Psoas muscle (tissue), 8 donors: Measurements from ENCODE around the gene NPL. TPM values are rescaled to one million over a fixed set of nuclear protein-coding genes. Genes with fewer than 3 reads are reported as not detected.

Source experiments
- ATAC-seq, 4 donors: fragments of 200-7000 bp; cut with Tn5 transposase; one replicate each; pipeline ENCODE4 v1.9.1; 2020; ENCODE audit warnings: moderate library complexity in 3 of 4, mild to moderate bottlenecking in 2 of 4
- DNase-seq, 2 donors: peaks; one replicate each; pipeline ENCODE4 v3.0.0-alpha.2; 2020
- H3K27ac ChIP-seq: fragments of 200-600 bp; one replicate; pipeline ENCODE4 v1.8.0; 2022
- H3K27me3 ChIP-seq, 3 donors: fragments of 200-600 bp in 1 of 3; one replicate each; pipeline versions ENCODE4 v1.6.1 to v1.8.0; 2013 to 2022; ENCODE audit warnings: low read length in 2 of 3, mild to moderate bottlenecking in 2 of 3, moderate library complexity in 1 of 3; ENCODE audit not compliant: insufficient read depth in 3 of 3
- H3K36me3 ChIP-seq, 2 donors: fragments of 200-600 bp in 1 of 2; one replicate each; pipeline versions ENCODE4 v1.6.1 to v1.8.0; 2013 to 2022; ENCODE audit warnings: low read depth in 1 of 2, mild to moderate bottlenecking in 1 of 2, moderate library complexity in 1 of 2; ENCODE audit not compliant: insufficient read depth in 1 of 2
- H3K4me1 ChIP-seq: fragments of 200-600 bp; one replicate; pipeline ENCODE4 v1.8.0; 2022
- H3K4me3 ChIP-seq: fragments of 200-600 bp; one replicate; pipeline ENCODE4 v1.8.0; 2022; ENCODE audit warnings: mild to moderate bottlenecking
- H3K9me3 ChIP-seq: fragments of 200-600 bp; one replicate; pipeline ENCODE4 v1.8.0; 2022
- WGBS, 3 donors: extraction: QIAGEN DNeasy Blood & Tissue Kit; methylation state at CpG; one replicate each; pipeline versions ENCODE4 v1.1.6 to v1.1.7; 2013; 5-methylcytosine and 5-hydroxymethylcytosine counted together
- intact Hi-C, 2 donors: fragments of 100-400 bp; cut with DNase I; formaldehyde crosslinking; loops; one replicate each; pipeline versions ENCODE4 v1.11.0 to v1.14.2; 2022
- polyA plus RNA-seq, 3 donors: library from polyadenylated mRNA; stranded (reverse); fragments of 200-250 nt; gene quantifications; one replicate each; pipeline ENCODE4 v1.2.3, GENCODE V29; 2013
- total RNA-seq, 4 donors: library from RNA; stranded (reverse); fragmentation: NEBNext Ultra II Directional in 2 of 4; extraction: Animal tissue kit (Norgen Biotek cat#: 25700) in 2 of 4; gene quantifications; one replicate each; pipeline versions ENCODE4 v1.2.1 to v1.2.4, GENCODE V29; 2021 to 2023
- TF ChIP-seq, protein P1 (sequence below): fragments of 200-600 bp; IDR thresholded peaks from one replicate; pipeline ENCODE4 v1.8.0; 2022; ENCODE audit warnings: antibody characterized with exemption
- donor health status: healthy with polysubstance abuse.
- donor health status: DM: no; HTN: no; CAD: no; lungs with moderate emphysema.
- donor health status: Bipolar disorder and iron deficiency.
- donor health status: healthy.
- donor health status: DM: yes; HTN: yes; CAD: no.
- donor health status: DM: no; HTN: no; CAD: no.
- donor health status: DM: no; HTN: no; CAD: no.
- donor health status: DM: yes; HTN: yes; CAD: no.

The NPL gene
- total and polyA plus RNA-seq, 7 donors, result 2.2 to 6.7 (median 4.3) TPM

DNA sequence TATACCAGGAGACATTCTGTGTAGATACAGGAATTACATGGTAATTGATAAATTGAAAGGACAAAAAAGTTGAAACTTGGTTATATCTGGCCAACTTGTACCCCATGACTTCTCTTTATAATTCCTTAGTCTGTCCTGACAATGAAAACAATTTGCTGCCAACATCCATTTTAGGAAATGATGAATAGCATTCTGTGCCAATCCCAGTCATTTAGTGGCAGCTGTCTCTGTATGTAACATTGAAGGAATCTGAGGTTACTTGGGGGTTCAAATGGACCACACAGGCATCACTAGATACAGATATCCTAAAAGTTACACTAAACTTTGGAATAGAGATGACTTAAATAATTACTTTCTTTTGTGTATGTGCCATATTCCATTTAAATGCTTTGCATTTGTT is 87.8 kb downstream of the NPL start:
- Histone ChIP-seq H3K9me3 (no peaks in the 10 kb centered on the region), H3K27me3 (no peaks in the 10 kb centered on the region), H3K4me1 (no peaks in the 10 kb centered on the region), H3K36me3 (peaks cover 21 to 100% of the 10 kb centered on the region in 2 donors), H3K4me3 (no peak overlapping the region), H3K27ac (no peak overlapping the region)
- intact Hi-C loops, result loop anchor here in 1 of 2 donors (10.0 kb wide), 1 partner anchor 657 kb away; no protein-coding TSS in a partner anchor
- ATAC-seq (no peak), DNase-seq (no peak)
- TF ChIP-seq, protein P1, sequence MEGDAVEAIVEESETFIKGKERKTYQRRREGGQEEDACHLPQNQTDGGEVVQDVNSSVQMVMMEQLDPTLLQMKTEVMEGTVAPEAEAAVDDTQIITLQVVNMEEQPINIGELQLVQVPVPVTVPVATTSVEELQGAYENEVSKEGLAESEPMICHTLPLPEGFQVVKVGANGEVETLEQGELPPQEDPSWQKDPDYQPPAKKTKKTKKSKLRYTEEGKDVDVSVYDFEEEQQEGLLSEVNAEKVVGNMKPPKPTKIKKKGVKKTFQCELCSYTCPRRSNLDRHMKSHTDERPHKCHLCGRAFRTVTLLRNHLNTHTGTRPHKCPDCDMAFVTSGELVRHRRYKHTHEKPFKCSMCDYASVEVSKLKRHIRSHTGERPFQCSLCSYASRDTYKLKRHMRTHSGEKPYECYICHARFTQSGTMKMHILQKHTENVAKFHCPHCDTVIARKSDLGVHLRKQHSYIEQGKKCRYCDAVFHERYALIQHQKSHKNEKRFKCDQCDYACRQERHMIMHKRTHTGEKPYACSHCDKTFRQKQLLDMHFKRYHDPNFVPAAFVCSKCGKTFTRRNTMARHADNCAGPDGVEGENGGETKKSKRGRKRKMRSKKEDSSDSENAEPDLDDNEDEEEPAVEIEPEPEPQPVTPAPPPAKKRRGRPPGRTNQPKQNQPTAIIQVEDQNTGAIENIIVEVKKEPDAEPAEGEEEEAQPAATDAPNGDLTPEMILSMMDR, result no peak

DNA sequence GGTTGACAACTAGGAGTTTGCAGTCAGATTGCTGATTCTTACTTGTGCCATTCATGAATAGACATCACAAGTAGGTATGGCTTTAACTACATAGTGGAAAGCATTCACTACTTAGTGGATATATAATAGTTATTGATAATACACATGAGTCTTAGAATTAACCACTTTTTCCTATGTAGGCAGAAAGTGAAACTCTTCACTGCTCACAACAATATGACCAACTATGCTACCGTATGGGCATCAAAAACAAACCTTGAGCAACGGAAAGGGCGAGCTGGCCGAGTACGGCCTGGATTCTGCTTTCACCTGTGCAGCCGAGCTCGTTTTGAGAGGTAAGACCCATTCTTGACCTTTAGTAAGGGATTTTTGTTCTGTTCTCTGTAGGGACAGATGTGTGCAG is 88.3 kb downstream of the NPL start:
- ATAC-seq (no peak), DNase-seq (no peak)
- no peak overlapping the region for H3K27ac ChIP-seq
- intact Hi-C loops, result loop anchor here in 1 of 2 donors (10.0 kb wide), 1 partner anchor 657 kb away; no protein-coding TSS in a partner anchor
- no peaks in the 10 kb centered on the region for H3K9me3 ChIP-seq
- no peaks in the 10 kb centered on the region for H3K4me1 ChIP-seq
- H3K27me3 ChIP-seq, result no peaks in the 10 kb centered on the region
- WGBS, 3 donors, result 94 to 96% (median 94%) methylated on average over 7 of the region's 7 CpGs
- H3K36me3 ChIP-seq, result peaks cover 21 to 100% of the 10 kb centered on the region in 2 donors
- TF ChIP-seq, protein P1, result no peak
- H3K4me3 ChIP-seq, result no peak overlapping the region

Other genes with a start within 250 kb of the NPL start
- 1 to 10 TPM; 1.5 to 4.4 (median 2.1) TPM for gene RNASEL, start 200.5 kb upstream of the NPL start, total RNA-seq
- 1 to 10 TPM in 1 of 3 donors, under 1 TPM in 2; 0.61 to 3.4 (median 0.82) TPM for gene RNASEL, start 200.5 kb upstream of the NPL start, polyA plus RNA-seq
- gene RGS16, start 185.4 kb upstream of the NPL start, total RNA-seq, result 10 to 100 TPM in 2 of 4 donors, 1 to 10 TPM in 2; 1.2 to 17.5 (median 6.9) TPM
- 10 to 100 TPM in 1 of 3 donors, under 1 TPM in 2; 0.72 to 22.5 (median 0.86) TPM for gene RGS16, start 185.4 kb upstream of the NPL start, polyA plus RNA-seq
- gene RGS8, start 105.2 kb upstream of the NPL start, total RNA-seq, result not detected
- gene RGS8, start 105.2 kb upstream of the NPL start, polyA plus RNA-seq, result under 1 TPM in 2 of 3 donors, not detected in 1; under 0.01 to 0.01 TPM
- gene DHX9, start 49.6 kb downstream of the NPL start, total RNA-seq, result 10 to 100 TPM; 55.9 to 58.7 (median 56.8) TPM
- 10 to 100 TPM; 31.8 to 60.3 (median 49.5) TPM for gene DHX9, start 49.6 kb downstream of the NPL start, polyA plus RNA-seq
- not detected for gene SHCBP1L, start 163.4 kb downstream of the NPL start, total RNA-seq
- not detected for gene SHCBP1L, start 163.4 kb downstream of the NPL start, polyA plus RNA-seq
- gene LAMC1, start 233.6 kb downstream of the NPL start, total RNA-seq, result 10 to 100 TPM; 71.4 to 94.4 (median 80.5) TPM
- 10 to 100 TPM; 28.0 to 39.6 (median 30.5) TPM for gene LAMC1, start 233.6 kb downstream of the NPL start, polyA plus RNA-seq